DND-41 (cell line): ENCODE measurements around the gene PSMD4.

Experiments
- ATAC-seq: fragments of 200-7000 bp; cut with Tn5 transposase; 3 replicates; pipeline ENCODE4 v1.9.1; 2021; ENCODE audit warnings: low read depth; ENCODE audit not compliant: insufficient read depth
- DNase-seq: peaks from one replicate; pipeline ENCODE4 v3.0.0-alpha.2; 2020
- H2AFZ ChIP-seq: 2 replicates; pipeline ENCODE4 v1.6.0; 2012; ENCODE audit warnings: low read depth, low read length
- H3K27ac ChIP-seq: 2 replicates; pipeline ENCODE4 v1.5.1; 2012; ENCODE audit warnings: low read length, inconsistent platforms
- H3K27me3 ChIP-seq: fragments of 200-600 bp; sonication (generic); 2 replicates; pipeline ENCODE4 v1.6.0; 2012; ENCODE audit warnings: low read length, mild to moderate bottlenecking, inconsistent platforms; ENCODE audit not compliant: insufficient read depth, poor library complexity
- H3K36me3 ChIP-seq: 2 replicates; pipeline ENCODE4 v1.5.1; 2012; ENCODE audit warnings: low read length, inconsistent platforms; ENCODE audit not compliant: insufficient read depth
- H3K4me1 ChIP-seq: 2 replicates; pipeline ENCODE4 v1.5.1; 2012; ENCODE audit warnings: mild to moderate bottlenecking, low read length; ENCODE audit not compliant: insufficient read depth
- H3K4me2 ChIP-seq: 2 replicates; pipeline ENCODE4 v1.6.0; 2012; ENCODE audit warnings: mild to moderate bottlenecking, moderate library complexity, low read length, inconsistent platforms; ENCODE audit not compliant: insufficient read depth
- H3K4me3 ChIP-seq, 2 experiments: fragments of 200-600 bp in 1 of 2; shearing (Covaris generic) in 1 of 2; 2 replicates each; pipeline ENCODE4 v1.5.1; 2012 to 2016; ENCODE audit warnings: inconsistent platforms in 2 of 2, low read length in 2 of 2, mild to moderate bottlenecking in 2 of 2, low read depth in 1 of 2, moderate library complexity in 1 of 2
- H3K79me2 ChIP-seq: 2 replicates; pipeline ENCODE4 v1.6.0; 2012; ENCODE audit warnings: low read length, inconsistent platforms; ENCODE audit not compliant: insufficient read depth
- H3K9ac ChIP-seq: 2 replicates; pipeline ENCODE4 v1.6.0; 2012; ENCODE audit warnings: low read depth, mild to moderate bottlenecking, inconsistent platforms, low read length, moderate library complexity
- H3K9me3 ChIP-seq: 2 replicates; pipeline ENCODE4 v1.5.1; 2012; ENCODE audit warnings: low read length, moderate library complexity, mild to moderate bottlenecking, inconsistent platforms; ENCODE audit not compliant: insufficient read depth, severe bottlenecking
- H4K20me1 ChIP-seq: 2 replicates; pipeline ENCODE4 v1.6.0; 2012; ENCODE audit warnings: low read length; ENCODE audit not compliant: insufficient read depth
- EZH2 ChIP-seq: IDR thresholded peaks from 3 replicates; pipeline ENCODE4 v1.6.1; 2012; ENCODE audit warnings: borderline replicate concordance, low read depth, mild to moderate bottlenecking, moderate library complexity, low read length, inconsistent platforms; ENCODE audit not compliant: severe bottlenecking
- TF ChIP-seq, protein P1 (sequence below): IDR thresholded peaks from 2 replicates; pipeline ENCODE4 v1.5.1; 2012; ENCODE audit warnings: borderline replicate concordance, low read length, moderate library complexity, mild to moderate bottlenecking; ENCODE audit not compliant: poor library complexity, severe bottlenecking; ENCODE audit errors: extremely low read depth

The PSMD4 gene

DNA sequence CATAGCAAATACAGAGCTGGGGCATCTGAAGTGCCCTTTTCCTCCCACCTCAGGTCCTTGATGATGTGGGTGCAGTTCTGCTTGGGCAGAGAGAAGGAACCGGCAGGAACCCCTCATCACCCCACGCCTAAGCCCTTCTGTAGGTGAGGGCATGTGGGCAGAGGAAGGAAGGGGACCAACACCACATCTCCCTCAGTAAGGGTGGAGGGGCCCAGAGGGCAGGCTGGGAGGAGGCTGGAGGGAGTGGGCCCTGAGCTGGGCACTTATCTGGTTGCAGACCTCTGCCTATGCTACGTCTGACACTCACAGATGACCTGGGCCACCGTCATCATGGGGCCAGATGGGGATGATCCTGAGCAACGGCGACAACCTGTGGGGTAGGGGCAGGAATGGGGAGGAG, 38.6 kb downstream of the PSMD4 start:
- no peaks in the 10 kb centered on the region for H3K9me3 ChIP-seq
- H3K4me3 ChIP-seq: no peak overlapping the region
- H3K27ac ChIP-seq: no peak overlapping the region
- ATAC-seq: no peak; the same call in 2 of the 3 replicates
- no peak overlapping the region for H3K4me2 ChIP-seq
- H3K79me2 ChIP-seq: no peaks in the 10 kb centered on the region
- peaks cover 91% of the 10 kb centered on the region for H3K36me3 ChIP-seq
- H3K9ac ChIP-seq: no peak overlapping the region
- no peak overlapping the region for H2AFZ ChIP-seq
- no peak for DNase-seq
- TF ChIP-seq, protein P1, sequence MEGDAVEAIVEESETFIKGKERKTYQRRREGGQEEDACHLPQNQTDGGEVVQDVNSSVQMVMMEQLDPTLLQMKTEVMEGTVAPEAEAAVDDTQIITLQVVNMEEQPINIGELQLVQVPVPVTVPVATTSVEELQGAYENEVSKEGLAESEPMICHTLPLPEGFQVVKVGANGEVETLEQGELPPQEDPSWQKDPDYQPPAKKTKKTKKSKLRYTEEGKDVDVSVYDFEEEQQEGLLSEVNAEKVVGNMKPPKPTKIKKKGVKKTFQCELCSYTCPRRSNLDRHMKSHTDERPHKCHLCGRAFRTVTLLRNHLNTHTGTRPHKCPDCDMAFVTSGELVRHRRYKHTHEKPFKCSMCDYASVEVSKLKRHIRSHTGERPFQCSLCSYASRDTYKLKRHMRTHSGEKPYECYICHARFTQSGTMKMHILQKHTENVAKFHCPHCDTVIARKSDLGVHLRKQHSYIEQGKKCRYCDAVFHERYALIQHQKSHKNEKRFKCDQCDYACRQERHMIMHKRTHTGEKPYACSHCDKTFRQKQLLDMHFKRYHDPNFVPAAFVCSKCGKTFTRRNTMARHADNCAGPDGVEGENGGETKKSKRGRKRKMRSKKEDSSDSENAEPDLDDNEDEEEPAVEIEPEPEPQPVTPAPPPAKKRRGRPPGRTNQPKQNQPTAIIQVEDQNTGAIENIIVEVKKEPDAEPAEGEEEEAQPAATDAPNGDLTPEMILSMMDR: no peak
- TF ChIP-seq EZH2: no peak
- H3K27me3 ChIP-seq: no peaks in the 10 kb centered on the region
- no peaks in the 10 kb centered on the region for H3K4me1 ChIP-seq
- H4K20me1 ChIP-seq: peaks cover 27% of the 10 kb centered on the region

DNA sequence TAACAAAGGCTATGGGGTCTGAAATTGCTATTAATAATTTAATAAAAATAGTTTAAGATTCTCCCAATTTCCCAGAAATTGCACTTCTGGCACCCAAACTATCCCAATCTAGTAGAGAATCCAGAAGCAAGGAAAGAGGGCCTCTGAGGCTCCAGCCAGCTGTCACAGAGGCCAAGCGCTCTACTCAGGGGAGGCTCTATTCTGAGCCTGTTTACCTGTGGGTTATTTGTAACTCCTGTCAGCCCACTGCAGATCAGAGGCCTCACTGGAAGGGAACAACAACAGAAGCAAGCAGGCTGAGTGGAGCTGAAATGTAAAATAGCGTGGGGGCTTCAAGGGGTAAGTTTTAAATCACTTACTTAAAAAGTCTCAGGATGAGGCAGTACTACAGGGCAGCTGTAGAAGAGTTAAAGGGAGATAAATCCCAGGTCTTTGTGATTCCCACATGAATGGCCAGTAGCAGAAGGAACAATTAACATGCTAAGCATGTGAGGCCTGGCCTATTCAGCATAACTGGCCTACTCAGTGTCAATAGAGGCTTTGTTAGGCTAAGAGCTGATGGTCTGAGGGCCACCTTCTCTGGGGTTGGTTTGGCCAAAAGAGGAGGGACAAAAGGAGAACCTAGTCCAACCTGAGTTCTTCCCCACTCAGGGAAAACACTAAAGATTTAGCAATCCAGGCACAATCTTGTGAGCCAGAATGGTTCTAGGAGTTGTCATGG, 40.4 kb downstream of the PSMD4 start:
- Histone ChIP-seq H3K4me2 (no peak overlapping the region), H2AFZ (no peak overlapping the region), H3K4me3 (no peak overlapping the region), H3K36me3 (peaks cover 91% of the 10 kb centered on the region), H3K9ac (no peak overlapping the region), H3K27me3 (no peaks in the 10 kb centered on the region), H3K79me2 (no peaks in the 10 kb centered on the region), H3K27ac (no peak overlapping the region), H3K9me3 (no peaks in the 10 kb centered on the region), H3K4me1 (no peaks in the 10 kb centered on the region), H4K20me1 (peaks cover 15% of the 10 kb centered on the region)
- ATAC-seq (no peak), DNase-seq (no peak)
- no peak for TF ChIP-seq EZH2
- TF ChIP-seq, protein P1: no peak

DNA sequence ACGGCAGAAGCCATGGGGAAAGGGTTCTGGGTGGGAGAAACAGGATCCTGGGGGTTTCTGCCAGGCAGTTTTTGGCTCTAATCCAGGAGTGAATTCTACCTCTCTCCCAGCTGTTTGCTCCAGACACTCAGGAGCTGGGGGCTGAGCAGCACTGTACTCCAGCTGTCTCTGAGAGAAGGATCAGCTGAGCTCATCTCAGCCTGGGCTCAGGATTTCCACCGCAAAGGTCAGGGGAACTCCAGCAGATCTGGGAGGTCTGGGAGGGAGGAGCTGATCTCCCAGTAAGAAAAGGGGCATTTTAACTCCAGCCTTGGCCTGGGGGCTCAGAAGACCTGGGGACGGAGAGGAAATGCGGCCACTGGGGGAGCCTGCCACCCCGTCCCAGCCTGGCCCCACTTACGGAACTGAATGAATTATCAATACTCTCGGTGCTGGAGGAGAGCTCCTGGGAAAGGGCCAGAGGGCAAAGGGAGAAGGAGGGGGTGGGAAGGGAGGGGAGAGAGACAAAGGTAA, 55.3 kb downstream of the PSMD4 start:
- Histone ChIP-seq H3K4me3 (no peak overlapping the region), H3K79me2 (peaks cover 6% of the 10 kb centered on the region; the same call in 1 of the 2 replicates), H3K27ac (no peak overlapping the region), H3K4me1 (no peaks in the 10 kb centered on the region), H4K20me1 (peaks cover 9% of the 10 kb centered on the region), H3K27me3 (no peaks in the 10 kb centered on the region), H3K36me3 (peaks cover 97% of the 10 kb centered on the region), H2AFZ (no peak overlapping the region), H3K4me2 (no peak overlapping the region), H3K9ac (no peak overlapping the region), H3K9me3 (no peaks in the 10 kb centered on the region)
- DNase-seq (no peak), ATAC-seq (no peak)
- TF ChIP-seq EZH2: no peak
- TF ChIP-seq, protein P1: no peak
